22Rv1 (cell line): ENCODE measurements around the gene SLC2A10.

Experiments used
- CTCF ChIP-seq: fragments of 450-650 bp; IDR thresholded peaks from 2 replicates; pipeline ENCODE4 v1.5.1; 2017; ENCODE audit warnings: mild to moderate bottlenecking
- ZFX ChIP-seq: fragments of 450-650 bp; IDR thresholded peaks from 2 replicates; pipeline ENCODE4 v1.6.1; 2017; ENCODE audit warnings: antibody characterized with exemption, borderline replicate concordance

GRCh38 chr20:46713957-46714834, 4.7 kb downstream of the SLC2A10 start:
- TF ChIP-seq CTCF (no peak), ZFX (no peak)
